Measurements from ENCODE around the gene RRP9.
A peak's percentile ranks its signal among the peaks of the same experiment; 100 is the strongest.

Gene RRP9

DNA sequence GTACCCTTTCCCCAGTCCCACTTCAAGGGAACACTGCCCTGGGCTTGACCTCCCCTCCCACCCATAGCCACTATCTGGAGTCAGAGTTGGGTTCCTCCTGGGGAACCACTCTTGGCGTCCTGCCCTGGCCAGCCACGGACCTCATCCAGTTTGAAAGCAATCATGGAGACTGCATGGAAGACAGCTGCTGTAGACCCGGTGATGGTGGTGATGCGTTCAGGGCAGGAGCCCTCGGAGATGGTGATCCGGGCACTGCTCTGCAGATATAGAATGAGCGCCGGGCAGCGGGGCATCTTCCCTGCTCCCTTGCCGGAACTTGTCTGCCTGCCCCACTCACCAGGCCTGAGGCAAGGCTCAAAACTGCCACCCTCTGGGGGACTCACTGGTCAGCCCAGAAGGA, 18.7 kb upstream of the RRP9 start:
- in situ Hi-C loops (cut with MboI; ENCODE audit: low pct_unique_long_range_greater_than_20kb, low sequenced_read_pairs): no loop called here
- no peak for DNase-seq

- in situ Hi-C loops (cut with MboI; ENCODE audit: low pct_unique_long_range_greater_than_20kb, low sequenced_read_pairs): no loop called here
- DNase-seq: no peak
Observed at GRCh38 chr3:51959651-51960050, 17.9 kb upstream of the RRP9 start.

DNA sequence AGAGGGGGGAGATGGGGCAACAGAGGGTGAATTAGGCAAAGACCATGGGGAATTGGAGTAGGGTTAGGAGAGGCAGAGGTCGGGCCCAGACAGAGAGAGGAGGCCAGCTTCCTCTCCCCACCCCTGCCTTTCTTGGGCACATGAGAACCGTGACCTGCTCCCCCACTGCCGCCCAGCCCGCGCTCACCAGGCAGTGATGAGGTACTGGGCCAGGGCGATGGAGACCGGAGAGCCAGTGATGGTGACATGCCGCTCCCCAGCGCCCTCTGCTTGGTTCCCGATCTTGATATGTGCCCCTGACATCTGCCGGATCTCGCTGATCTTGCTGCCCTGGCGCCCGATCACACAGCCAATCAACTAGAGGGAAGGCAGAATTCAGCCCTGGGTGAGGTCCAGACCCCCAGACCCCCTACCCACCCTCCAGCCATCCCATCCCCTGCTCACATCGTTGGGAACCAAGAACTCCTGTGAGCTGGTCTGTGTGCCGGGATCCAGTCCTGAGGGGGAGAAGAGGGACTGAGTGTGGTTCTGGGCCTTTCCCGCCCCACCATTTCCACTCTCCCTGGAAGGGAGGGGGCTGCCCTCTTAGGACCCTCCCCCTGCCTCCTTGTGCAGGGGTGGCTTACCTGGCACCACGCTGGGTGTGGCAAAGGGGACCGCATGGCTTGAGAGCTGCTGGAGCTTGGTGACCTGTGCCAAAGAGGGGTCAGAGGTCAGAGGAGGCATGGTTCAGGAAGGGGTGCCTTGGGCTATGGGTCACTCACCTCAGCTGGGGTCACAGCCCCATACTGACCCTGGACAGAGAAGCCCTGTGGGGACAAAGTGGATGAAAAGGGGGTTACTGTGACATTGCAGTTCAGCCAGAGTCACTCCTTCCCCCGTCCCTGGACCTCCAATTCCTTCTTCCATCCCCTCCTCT, 17.2 kb upstream of the RRP9 start:
- no peak for DNase-seq
- in situ Hi-C loops (cut with MboI; ENCODE audit: low pct_unique_long_range_greater_than_20kb, low sequenced_read_pairs): no loop called here

DNA sequence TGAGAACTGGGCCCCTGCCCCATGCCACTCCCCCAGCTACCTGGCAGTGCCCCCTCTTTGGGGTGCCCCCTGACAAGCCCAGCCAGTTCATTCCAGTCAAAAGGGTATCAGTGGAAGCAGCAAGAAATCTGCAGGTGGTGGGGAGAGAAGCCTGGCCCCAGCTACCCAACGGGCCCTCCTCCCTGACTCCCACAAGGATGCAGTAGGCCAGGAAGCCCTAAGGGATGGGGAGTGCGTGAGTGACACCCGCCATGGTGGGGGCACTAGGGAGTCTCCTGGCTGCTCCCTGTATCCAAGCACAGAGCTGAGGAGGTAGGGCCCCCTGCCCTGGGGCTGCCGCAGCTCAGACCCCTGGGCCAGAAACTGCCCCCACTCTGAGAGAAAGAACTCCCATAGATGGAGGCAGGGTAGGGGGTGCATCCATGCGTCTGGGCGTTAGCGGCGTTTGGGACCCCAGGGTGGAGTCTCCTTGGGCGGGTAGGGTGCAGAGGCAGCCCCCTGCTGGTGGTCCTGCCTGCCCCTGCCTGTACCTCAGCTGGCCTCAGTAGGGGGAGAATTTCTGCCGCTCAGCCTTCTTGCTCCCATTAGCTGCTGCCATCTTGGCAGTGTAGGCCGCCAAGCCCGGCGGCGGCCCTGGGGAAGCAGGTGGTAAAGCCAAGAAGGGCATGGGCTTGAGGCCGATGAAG, 16.0 kb upstream of the RRP9 start:
- in situ Hi-C loops (cut with MboI; ENCODE audit: low pct_unique_long_range_greater_than_20kb, low sequenced_read_pairs): no loop called here
- no peak for DNase-seq

DNA sequence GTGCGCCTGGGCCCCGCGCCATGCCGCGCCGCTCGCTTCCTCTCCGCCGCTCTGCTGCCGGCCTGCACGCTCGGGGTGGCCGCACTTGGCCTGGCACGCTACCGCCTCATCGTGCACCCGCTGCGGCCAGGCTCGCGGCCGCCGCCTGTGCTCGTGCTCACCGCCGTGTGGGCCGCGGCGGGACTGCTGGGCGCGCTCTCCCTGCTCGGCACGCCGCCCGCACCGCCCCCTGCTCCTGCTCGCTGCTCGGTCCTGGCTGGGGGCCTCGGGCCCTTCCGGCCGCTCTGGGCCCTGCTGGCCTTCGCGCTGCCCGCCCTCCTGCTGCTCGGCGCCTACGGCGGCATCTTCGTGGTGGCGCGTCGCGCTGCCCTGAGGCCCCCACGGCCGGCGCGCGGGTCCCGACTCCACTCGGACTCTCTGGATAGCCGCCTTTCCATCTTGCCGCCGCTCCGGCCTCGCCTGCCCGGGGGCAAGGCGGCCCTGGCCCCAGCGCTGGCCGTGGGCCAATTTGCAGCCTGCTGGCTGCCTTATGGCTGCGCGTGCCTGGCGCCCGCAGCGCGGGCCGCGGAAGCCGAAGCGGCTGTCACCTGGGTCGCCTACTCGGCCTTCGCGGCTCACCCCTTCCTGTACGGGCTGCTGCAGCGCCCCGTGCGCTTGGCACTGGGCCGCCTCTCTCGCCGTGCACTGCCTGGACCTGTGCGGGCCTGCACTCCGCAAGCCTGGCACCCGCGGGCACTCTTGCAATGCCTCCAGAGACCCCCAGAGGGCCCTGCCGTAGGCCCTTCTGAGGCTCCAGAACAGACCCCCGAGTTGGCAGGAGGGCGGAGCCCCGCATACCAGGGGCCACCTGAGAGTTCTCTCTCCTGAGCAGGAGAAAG, 14.4 kb upstream of the RRP9 start:
- in situ Hi-C loops (cut with MboI; ENCODE audit: low pct_unique_long_range_greater_than_20kb, low sequenced_read_pairs): no loop called here
- DNase-seq: no peak

- no peak for DNase-seq
- in situ Hi-C loops (cut with MboI; ENCODE audit: low pct_unique_long_range_greater_than_20kb, low sequenced_read_pairs): no loop called here
Observed at GRCh38 chr3:51955175-51955892, 13.6 kb upstream of the RRP9 start, which contains the start of gene GPR62. GPR62 (plus strand) TSS chr3:51955381; CDS start chr3:51955653, 272 bp downstream.

GRCh38 chr3:51954713-51955112, 13.0 kb upstream of the RRP9 start:
- in situ Hi-C loops (cut with MboI; ENCODE audit: low pct_unique_long_range_greater_than_20kb, low sequenced_read_pairs): no loop called here
- no peak for DNase-seq

DNA sequence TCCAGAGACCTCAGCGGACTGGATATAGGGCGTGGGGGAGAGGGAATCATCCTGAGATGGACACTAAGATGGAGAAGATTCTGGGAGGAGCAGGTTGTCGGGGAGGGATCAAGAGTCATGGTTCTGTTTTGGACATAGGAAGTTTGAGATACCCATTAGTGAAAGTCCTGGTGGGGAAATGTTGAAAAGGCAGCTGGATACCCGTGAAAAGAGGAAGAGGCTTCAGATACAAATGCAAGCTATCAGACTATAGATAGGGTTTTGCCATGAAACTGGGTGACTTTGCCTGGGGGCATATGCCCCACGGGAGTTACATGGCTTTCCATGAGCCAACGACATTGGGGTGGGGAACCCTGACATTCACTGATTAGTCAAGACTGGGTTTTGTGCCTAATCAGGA, 12.4 kb upstream of the RRP9 start:
- DNase-seq: peak; percentile 47
- in situ Hi-C loops (cut with MboI; ENCODE audit: low pct_unique_long_range_greater_than_20kb, low sequenced_read_pairs): no loop called here

- peak; percentile 64 for DNase-seq
- in situ Hi-C loops (cut with MboI; ENCODE audit: low pct_unique_long_range_greater_than_20kb, low sequenced_read_pairs): no loop called here
Observed at GRCh38 chr3:51953445-51953844, 11.7 kb upstream of the RRP9 start.

DNA sequence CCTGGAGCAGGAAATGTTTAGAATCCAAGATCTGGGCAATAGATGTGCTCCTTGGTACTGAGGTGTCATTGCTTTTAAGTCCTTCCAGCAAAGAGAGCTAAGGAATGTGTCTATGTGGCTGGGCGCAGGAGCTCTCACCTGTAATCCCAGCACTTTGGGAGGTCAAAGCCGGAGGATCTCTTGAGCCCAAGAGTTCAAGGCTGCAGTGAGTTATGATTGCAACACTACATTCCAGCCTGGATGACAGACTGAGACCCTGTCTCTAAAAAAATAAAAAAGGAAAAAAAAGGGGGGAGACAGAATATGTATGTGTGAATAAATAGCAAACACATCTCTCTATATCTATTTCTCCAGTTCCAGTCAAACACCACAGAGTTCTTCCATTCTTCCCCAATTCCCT, 9.2 kb upstream of the RRP9 start:
- in situ Hi-C loops (cut with MboI; ENCODE audit: low pct_unique_long_range_greater_than_20kb, low sequenced_read_pairs): no loop called here
- no peak for DNase-seq

- in situ Hi-C loops (cut with MboI; ENCODE audit: low pct_unique_long_range_greater_than_20kb, low sequenced_read_pairs): no loop called here
- no peak for DNase-seq
Observed at GRCh38 chr3:51949121-51949520, 7.4 kb upstream of the RRP9 start.

- in situ Hi-C loops (cut with MboI; ENCODE audit: low pct_unique_long_range_greater_than_20kb, low sequenced_read_pairs): no loop called here
- DNase-seq: no peak
Observed at GRCh38 chr3:51948016-51948580, 6.4 kb upstream of the RRP9 start.

- in situ Hi-C loops (cut with MboI; ENCODE audit: low pct_unique_long_range_greater_than_20kb, low sequenced_read_pairs): no loop called here
- DNase-seq: no peak
Observed at GRCh38 chr3:51947215-51947900, 5.7 kb upstream of the RRP9 start.

DNA sequence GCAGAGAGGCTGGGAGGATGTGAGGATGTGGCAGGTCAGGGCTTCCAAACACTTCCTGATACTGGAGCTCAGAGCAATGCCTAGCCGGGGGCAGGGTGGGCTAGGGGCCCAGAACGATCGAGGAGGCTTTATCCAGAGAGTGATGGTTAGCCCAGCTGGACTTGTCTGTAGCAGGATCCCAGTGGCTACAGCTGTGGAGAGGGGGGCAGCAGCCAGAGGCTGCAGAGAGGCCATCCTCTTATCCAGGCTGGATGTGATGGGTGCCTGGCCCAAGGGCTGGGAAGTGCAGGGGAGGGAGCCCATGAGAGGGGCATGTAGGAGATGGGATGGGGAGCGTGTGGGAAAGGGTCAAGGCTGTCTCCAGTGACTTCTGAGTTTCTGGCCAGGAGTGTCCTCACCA, 5.1 kb upstream of the RRP9 start:
- no peak for DNase-seq
- in situ Hi-C loops (cut with MboI; ENCODE audit: low pct_unique_long_range_greater_than_20kb, low sequenced_read_pairs): no loop called here

- in situ Hi-C loops (cut with MboI; ENCODE audit: low pct_unique_long_range_greater_than_20kb, low sequenced_read_pairs): no loop called here
- no peak for DNase-seq
Observed at GRCh38 chr3:51945926-51946705, 4.4 kb upstream of the RRP9 start.

DNA sequence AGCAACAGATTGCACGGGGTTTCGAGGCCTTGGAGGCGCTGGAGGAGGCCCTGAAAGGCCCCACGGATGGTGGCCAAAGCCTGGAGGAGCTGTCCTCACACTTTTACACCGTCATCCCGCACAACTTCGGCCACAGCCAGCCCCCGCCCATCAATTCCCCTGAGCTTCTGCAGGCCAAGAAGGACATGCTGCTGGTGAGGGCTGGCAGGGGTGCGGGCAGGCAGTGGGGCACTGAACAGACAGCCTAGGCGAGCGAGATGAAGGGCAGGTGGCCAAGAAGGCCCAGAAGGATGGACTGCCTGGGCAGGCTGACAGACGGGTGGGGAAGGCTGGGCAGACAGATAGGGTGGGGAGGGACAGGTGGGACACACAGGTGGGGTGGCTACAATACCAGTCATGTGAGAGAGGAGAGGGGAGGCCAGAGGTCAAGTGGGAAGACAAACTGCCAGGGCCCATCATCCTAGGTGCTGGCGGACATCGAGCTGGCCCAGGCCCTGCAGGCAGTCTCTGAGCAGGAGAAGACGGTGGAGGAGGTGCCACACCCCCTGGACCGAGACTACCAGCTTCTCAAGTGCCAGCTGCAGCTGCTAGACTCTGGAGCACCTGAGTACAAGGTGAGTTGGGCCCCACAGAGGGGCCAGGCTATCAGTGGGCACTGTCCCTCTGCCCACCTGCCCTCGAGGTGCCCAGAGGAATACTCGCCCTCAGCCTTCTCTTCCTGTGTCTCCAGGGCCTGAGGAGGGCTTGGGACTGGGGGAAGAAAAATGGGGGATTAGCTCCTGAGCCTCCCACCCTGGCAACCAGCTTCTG, 3.5 kb upstream of the RRP9 start:
- in situ Hi-C loops (cut with MboI; ENCODE audit: low pct_unique_long_range_greater_than_20kb, low sequenced_read_pairs): no loop called here
- no peak for DNase-seq

Measured in KBM-7 (cell line).